Measurements from ENCODE around the gene CAP1. TPM values are rescaled to one million over a fixed set of nuclear protein-coding genes. Genes with fewer than 3 reads are reported as not detected.

Gene CAP1, protein sequence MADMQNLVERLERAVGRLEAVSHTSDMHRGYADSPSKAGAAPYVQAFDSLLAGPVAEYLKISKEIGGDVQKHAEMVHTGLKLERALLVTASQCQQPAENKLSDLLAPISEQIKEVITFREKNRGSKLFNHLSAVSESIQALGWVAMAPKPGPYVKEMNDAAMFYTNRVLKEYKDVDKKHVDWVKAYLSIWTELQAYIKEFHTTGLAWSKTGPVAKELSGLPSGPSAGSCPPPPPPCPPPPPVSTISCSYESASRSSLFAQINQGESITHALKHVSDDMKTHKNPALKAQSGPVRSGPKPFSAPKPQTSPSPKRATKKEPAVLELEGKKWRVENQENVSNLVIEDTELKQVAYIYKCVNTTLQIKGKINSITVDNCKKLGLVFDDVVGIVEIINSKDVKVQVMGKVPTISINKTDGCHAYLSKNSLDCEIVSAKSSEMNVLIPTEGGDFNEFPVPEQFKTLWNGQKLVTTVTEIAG
- total RNA-seq, result 346 and 365 TPM in 2 replicates

DNA sequence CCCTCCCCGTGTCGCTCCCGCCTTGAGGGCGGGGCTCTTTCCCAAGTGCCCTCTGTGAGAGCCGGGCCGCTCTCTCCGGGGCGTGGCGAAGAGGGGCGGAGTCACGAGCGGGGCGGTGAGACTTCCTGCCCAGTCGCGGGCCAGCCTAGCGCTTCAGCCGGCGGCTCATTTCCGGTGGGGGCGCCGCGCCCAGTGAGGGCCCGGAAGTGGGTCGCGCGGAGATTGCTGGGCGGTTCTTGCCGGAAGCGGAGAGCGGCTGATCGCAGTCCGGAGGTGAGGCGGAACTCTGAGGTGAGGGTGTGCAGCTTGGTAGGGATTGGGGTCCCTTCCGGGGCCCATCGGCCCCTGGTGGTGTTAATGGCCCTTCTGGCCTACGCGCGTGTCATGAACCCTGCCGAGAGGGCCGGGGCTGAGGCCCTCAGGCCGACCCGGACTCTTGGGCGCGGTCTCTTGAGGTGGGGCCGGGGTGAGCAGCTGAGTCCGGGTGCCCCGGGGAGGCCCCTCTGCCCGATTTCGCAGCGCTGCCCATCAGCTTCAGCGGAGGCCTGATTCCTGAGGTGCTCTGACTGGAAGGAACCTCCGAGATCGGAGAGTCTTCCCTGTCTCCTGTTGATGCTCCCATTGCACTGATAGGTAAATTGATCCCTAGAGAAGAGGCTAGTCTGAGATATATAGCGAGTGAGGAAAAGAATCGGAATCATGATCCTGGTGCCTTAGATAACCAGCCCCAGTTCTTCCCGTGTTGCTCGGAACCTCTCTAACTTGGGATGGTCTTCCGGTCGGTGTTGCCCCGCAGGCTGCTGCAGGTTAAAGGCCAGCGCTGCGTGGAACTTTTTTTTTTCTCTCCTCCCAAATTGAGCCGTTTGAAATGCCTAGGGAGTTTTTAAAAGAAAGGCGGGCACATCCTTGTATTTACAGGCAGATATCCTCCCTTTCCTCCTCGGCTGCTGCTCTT, at the start of gene CAP1:
Gene CAP1, plus strand, starts transcription at position 219 of the 955 bp plus-strand sequence. CDS start 18,618 bp downstream, outside the sequence.

DNA sequence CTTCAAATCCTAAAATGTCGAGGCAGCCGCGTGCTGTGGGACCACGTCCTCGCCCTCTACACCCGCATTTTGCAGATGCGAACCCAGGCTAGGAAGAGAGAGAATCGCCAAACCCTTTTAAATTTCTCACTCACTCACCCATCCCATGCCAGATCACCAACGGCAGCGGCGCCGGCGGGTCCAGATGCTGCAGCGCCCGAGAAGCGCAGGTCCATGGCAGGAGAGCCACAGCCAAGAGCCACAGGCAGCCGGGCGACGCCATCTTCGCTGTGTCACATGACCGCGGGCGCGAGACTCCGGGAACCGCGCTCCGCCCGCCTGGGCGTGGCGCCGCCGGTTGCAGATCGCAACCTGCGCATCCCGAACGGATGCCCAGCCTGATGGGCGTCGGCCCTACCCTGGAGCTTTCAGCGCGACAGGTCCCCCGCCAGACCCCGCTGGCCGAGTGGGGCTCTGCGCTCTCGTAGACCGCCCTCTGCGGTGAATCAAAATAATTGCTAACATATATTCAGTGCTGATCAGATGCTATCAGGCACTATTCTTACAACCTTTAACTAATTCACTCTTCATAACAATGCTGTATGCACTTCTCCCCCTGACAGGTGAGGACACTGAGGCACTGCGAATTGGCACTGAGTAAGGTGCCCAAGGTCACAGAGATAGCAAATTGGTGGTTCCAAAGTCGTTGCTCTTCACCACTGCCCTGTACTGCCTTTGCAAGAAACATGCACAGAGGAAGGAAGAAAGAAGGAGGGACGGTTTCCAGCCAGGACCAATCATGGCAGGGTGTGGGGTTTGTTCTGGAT, 56.7 kb downstream of the CAP1 start, which contains the start of gene PPT1:
Gene PPT1, minus strand, starts transcription at position 276 of the 806 bp plus-strand sequence. Its CDS starts 14 bp downstream, at position 262.

Other genes with a start within 250 kb of the CAP1 start
- 15.0 and 16.6 TPM in 2 replicates for gene TRIT1, start 157.2 kb upstream of the CAP1 start, total RNA-seq
- gene MYCL, start 138.8 kb upstream of the CAP1 start, total RNA-seq, result 0.15 and 0.50 TPM in 2 replicates
- 2.0 and 4.0 TPM in 2 replicates for gene MFSD2A, start 85.6 kb upstream of the CAP1 start, total RNA-seq
- gene PPT1, start 56.5 kb downstream of the CAP1 start, total RNA-seq, result 47.0 and 47.2 TPM in 2 replicates
- gene RLF, start 120.7 kb downstream of the CAP1 start, total RNA-seq, result 5.1 and 5.9 TPM in 2 replicates
- not detected in 2 replicates for gene TMCO2, start 207.2 kb downstream of the CAP1 start, total RNA-seq
- gene ZMPSTE24, start 217.5 kb downstream of the CAP1 start, total RNA-seq, result 29.3 and 34.8 TPM in 2 replicates